ENCODE data around the gene PEPD.

PEPD gene

GRCh38 chr19:33392341-33393285 lies 129.0 kb downstream of the PEPD start:
- DNase-seq, result no peak

- DNase-seq, result no peak
Measured at GRCh38 chr19:33391631-33392249, 129.9 kb downstream of the PEPD start.

- no peak for DNase-seq
Measured at GRCh38 chr19:33390908-33391630, 130.5 kb downstream of the PEPD start.

GRCh38 chr19:33390101-33390907 lies 131.3 kb downstream of the PEPD start:
- no peak for DNase-seq

GRCh38 chr19:33389421-33390100 lies 132.0 kb downstream of the PEPD start:
- no peak for DNase-seq

- no peak for DNase-seq
Measured at GRCh38 chr19:33388725-33389420, 132.7 kb downstream of the PEPD start.

- DNase-seq, result no peak
Measured at GRCh38 chr19:33388231-33388724, 133.3 kb downstream of the PEPD start.

- no peak for DNase-seq
Measured at GRCh38 chr19:33387351-33388230, 134.0 kb downstream of the PEPD start.

GRCh38 chr19:33386361-33386858 lies 135.2 kb downstream of the PEPD start:
- DNase-seq, result no peak

GRCh38 chr19:33385956-33386355 lies 135.6 kb downstream of the PEPD start:
- no peak for DNase-seq

- DNase-seq, result no peak
Measured at GRCh38 chr19:33384983-33385382, 136.6 kb downstream of the PEPD start.

- no peak for DNase-seq
Measured at GRCh38 chr19:33383720-33384292, 137.8 kb downstream of the PEPD start.

GRCh38 chr19:33382982-33383381 lies 138.6 kb downstream of the PEPD start:
- no peak for DNase-seq

- DNase-seq, result no peak
Measured at GRCh38 chr19:33382006-33382405, 139.6 kb downstream of the PEPD start.

GRCh38 chr19:33381101-33381500 lies 140.5 kb downstream of the PEPD start:
- DNase-seq, result no peak

- no peak for DNase-seq
Measured at GRCh38 chr19:33379151-33379829, 142.3 kb downstream of the PEPD start.

GRCh38 chr19:33377586-33378475 lies 143.8 kb downstream of the PEPD start:
- DNase-seq, result no peak
